NCI-H2107 treated with DMSO at 0.1 percent for 48 hours (cell line): Measurements from ENCODE around the gene PSMD14.

Experiments used
- DNase-seq: peaks from one replicate; lab custom pipeline; 2025; ENCODE audit not compliant: unreplicated experiment; lab: John Stamatoyannopoulos, UW

Gene PSMD14

GRCh38 chr2:161438598-161438997, 130.4 kb downstream of the PSMD14 start:
- DNase-seq, result no peak

GRCh38 chr2:161445097-161445496, 136.9 kb downstream of the PSMD14 start:
- no peak for DNase-seq

- DNase-seq, result no peak
Measured at GRCh38 chr2:161448431-161448830, 140.2 kb downstream of the PSMD14 start.
